NB4 (cell line): ENCODE measurements around the gene UBALD1.

Experiments used
- MAX ChIP-seq: IDR thresholded peaks from 2 replicates; pipeline ENCODE4 v1.6.1; 2011; ENCODE audit warnings: low read depth, low read length
- POLR2A ChIP-seq: IDR thresholded peaks from 2 replicates; pipeline ENCODE4 v1.6.1; 2011; ENCODE audit warnings: mild to moderate bottlenecking; ENCODE audit not compliant: insufficient read length; ENCODE audit errors: extremely low read depth

- TF ChIP-seq MAX (peak; percentile 69), POLR2A (peak; percentile 71)
Observed at GRCh38 chr16:4614571-4615383, at the start of gene UBALD1.
